GM10248 (cell line): Measurements from ENCODE around the gene FBRSL1.

Source experiments
- CTCF ChIA-PET: fragments of 300-600 bp; sonication (Branson Sonifier 250); formaldehyde crosslinking; extraction: SDS; loops from one replicate; lab custom pipeline; 2021; ENCODE audit warnings: antibody characterized with exemption; lab: Yijun Ruan, JAX
- POLR2A ChIA-PET: fragments of 350-650 bp; sonication (Branson Sonifier 250); formaldehyde crosslinking; extraction: SDS; loops from one replicate; lab custom pipeline; 2020; ENCODE audit warnings: antibody characterized with exemption; lab: Yijun Ruan, JAX
- DNase-seq: peaks from one replicate; pipeline ENCODE4 v3.0.0; 2012; ENCODE audit errors: extremely low spot score
- TF ChIP-seq, protein P1 (sequence below): IDR thresholded peaks from 2 replicates; pipeline ENCODE4 v1.5.1; 2012; ENCODE audit warnings: mild to moderate bottlenecking, low read depth; ENCODE audit errors: extremely low read depth, missing control alignments, control extremely low read depth

Gene FBRSL1

DNA sequence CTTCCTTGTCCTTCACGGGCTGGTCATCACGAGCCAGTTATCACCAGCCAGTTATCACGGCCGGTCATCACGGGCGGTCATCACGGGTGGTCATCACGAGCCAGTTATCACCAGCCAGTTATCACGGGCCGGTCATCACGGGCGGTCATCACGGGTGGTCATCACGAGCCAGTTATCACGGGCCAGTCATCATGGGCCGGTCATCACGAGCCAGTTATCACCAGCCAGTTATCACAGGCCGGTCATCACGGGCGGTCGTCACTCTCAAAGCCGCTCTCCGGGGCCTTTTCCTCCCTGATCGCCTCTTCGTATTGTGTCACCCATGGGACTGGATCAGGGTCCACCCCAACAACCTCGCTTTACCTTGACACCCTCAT is 13.9 kb upstream of the FBRSL1 start:
- ChIA-PET POLR2A (no interaction called here), CTCF (no interaction called here)
- DNase-seq = no peak
- TF ChIP-seq, protein P1, sequence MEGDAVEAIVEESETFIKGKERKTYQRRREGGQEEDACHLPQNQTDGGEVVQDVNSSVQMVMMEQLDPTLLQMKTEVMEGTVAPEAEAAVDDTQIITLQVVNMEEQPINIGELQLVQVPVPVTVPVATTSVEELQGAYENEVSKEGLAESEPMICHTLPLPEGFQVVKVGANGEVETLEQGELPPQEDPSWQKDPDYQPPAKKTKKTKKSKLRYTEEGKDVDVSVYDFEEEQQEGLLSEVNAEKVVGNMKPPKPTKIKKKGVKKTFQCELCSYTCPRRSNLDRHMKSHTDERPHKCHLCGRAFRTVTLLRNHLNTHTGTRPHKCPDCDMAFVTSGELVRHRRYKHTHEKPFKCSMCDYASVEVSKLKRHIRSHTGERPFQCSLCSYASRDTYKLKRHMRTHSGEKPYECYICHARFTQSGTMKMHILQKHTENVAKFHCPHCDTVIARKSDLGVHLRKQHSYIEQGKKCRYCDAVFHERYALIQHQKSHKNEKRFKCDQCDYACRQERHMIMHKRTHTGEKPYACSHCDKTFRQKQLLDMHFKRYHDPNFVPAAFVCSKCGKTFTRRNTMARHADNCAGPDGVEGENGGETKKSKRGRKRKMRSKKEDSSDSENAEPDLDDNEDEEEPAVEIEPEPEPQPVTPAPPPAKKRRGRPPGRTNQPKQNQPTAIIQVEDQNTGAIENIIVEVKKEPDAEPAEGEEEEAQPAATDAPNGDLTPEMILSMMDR = no peak

DNA sequence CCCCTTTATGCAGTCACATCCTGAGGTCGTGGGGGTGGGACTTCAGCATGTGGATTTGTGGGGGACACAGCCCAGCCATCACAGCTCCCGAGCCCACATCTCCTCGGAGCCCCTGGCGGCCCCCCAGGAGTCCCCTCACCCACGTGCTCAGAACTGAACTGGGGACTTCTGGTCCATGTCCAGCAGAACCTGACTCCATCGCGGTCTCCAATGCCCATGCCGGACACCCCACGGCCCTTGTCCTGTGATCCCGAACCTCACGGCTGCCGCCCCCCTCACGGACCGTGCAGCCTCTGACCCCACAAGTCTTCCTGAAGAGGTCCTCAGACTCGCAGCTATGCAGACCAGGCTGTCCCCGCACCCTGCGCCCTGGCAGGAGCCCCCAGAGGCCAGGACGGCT is 13.5 kb upstream of the FBRSL1 start:
- CTCF ChIA-PET = no interaction called here

DNA sequence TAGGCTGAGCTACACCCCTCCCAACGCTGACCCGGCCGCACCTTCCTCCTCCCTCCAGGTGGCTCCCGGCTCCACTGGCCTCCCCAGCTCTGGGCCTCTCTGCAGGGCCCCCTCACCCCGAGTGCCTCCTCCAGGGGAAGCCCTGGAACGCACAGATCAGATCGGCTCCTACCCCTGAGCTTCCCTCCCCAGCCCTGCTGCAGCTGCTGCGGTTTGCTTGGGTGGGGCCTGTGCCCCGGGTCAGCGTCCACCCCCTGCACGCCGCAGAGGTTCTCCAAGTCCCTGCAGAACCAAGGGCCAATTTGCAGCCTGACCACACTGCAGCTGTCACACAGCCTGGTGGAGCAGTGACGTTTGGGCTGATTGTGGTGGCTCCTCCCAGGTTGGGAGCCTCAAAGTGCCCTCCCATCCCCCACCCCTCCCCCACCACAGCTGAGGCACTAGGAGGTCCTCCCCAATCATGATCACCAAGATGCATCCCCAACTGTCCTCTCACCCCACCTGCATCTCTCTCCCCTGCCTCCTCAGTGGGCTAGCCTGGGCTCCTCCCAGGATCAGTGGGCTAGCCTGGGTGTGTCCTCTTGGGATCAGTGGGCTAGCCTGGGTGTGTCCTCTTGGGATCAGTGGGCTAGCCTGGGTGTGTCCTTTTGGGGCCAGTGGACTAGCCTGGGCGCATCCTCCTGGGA is 12.8 kb upstream of the FBRSL1 start:
- no peak for DNase-seq
- ChIA-PET POLR2A (no interaction called here), CTCF (no interaction called here)
- TF ChIP-seq, protein P1 = no peak

More for the DNA sequence above, 13.5 kb upstream of the FBRSL1 start:
- POLR2A ChIA-PET = no interaction called here
- no peak for DNase-seq
- TF ChIP-seq, protein P1 = no peak

DNA sequence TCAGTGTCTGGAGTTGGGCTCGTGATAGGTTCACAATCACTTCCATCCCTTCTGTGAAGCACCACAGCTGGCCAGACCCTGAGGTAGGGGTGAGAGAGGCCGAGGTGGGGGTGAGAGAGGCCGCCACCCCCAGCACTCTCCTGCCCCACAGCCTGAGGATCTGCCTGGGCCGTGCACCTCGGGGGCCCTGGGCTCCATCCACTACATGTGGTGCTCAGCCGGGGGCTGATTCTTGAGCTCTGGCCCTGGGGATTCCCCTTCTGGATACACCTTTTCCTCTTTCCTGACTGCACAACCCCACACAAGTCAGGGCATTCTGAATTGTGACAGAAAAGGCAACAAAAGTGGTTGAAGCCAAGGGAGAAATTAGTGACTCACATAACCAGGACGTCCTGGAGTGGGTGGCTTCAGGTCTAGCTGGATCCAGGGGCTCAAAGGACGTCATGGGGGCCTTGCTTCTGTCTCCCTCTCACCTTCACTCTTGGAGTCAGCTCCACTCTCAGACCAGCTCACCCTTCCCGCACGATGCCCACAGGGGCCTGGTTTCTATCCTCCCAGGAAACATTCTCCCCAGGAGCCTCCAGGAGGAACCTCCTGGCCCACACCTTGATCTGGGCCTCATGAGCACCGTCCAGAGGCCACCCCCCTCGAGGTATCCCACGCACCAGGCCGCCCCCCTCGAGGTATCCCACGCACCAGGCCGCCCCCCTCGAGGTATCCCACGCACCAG is 12.1 kb upstream of the FBRSL1 start:
- POLR2A ChIA-PET = no interaction called here
- no peak for DNase-seq
- TF ChIP-seq, protein P1 = no peak
- CTCF ChIA-PET = interaction anchor here (0.7 kb wide), 1 partner anchor 161 kb away, joined by 3 read pairs; no protein-coding TSS in a partner anchor

DNA sequence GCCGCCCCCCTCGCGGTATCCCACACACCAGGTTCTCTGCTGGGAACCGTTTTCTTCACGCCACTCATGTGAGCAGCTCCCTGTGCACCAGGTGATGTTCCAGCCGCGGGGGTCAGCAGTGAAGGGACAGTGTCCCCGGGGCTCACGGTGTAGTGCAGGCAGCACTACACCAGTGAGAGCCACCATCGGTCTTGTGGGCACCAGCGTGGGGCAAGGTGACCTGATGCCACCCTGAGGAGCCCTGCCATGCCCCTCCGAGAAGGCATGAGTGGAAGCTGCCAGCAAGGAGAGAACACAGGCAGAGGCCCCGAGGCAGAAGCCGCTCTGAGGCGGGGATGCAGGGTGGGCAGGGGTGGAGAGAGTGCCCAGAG is 11.5 kb upstream of the FBRSL1 start:
- ChIA-PET CTCF (interaction anchor here (0.7 kb wide), 1 partner anchor 161 kb away, joined by 3 read pairs; no protein-coding TSS in a partner anchor), POLR2A (no interaction called here)
- no peak for DNase-seq
- TF ChIP-seq, protein P1 = no peak

DNA sequence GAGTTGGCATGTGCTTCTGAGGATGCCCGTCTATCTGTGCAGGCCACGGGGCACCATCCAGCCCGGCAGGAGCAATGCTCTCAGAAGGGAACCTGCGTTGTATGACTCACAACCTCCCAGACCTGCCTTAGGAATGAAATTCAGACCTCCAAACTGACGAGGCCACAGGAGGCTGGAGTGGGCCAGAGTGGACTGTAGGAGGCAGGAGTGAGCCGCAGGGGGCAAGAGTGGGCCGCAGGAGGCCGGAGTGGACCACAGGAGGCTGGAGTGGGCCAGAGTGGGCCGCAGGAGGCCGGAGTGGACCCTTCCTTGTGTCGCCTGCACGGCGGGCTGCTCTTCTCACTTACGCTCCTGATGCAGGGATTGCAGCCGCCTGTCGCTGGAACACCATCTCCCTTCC is 11.1 kb upstream of the FBRSL1 start:
- no peak for DNase-seq
- POLR2A ChIA-PET = no interaction called here
- TF ChIP-seq, protein P1 = peak; percentile 31
- CTCF ChIA-PET = no interaction called here
